Left lung (tissue), 10 donors: ENCODE data around the gene BRINP2. TPM values are rescaled to one million over a fixed set of nuclear protein-coding genes. Genes with fewer than 3 reads are reported as not detected.

Source experiments
- ATAC-seq: fragments of 200-7000 bp; cut with Tn5 transposase; one replicate; pipeline ENCODE4 v1.9.1; 2020; ENCODE audit warnings: moderate library complexity
- DNase-seq, 4 donors: peaks; one replicate each; pipeline ENCODE4 v3.0.0-alpha.2; 2013 to 2020
- H3K27ac ChIP-seq, 2 donors: fragments of 200-600 bp; sonication (generic) in 1 of 2; one replicate each; pipeline versions ENCODE4 v1.5.0 to v1.8.0; 2020 to 2021
- H3K27me3 ChIP-seq, 2 donors: fragments of 200-600 bp; sonication (generic) in 1 of 2; one replicate each; pipeline versions ENCODE4 v1.5.0 to v1.8.0; 2020 to 2021
- H3K36me3 ChIP-seq, 2 donors: fragments of 200-600 bp; sonication (generic) in 1 of 2; one replicate each; pipeline versions ENCODE4 v1.5.0 to v1.8.0; 2020 to 2021
- H3K4me1 ChIP-seq, 2 donors: fragments of 200-600 bp; one replicate each; pipeline ENCODE4 v1.8.0; 2021
- H3K4me3 ChIP-seq, 2 donors: fragments of 200-600 bp; sonication (generic) in 1 of 2; one replicate each; pipeline versions ENCODE4 v1.5.0 to v1.8.0; 2020 to 2021; ENCODE audit warnings: mild to moderate bottlenecking in 1 of 2
- H3K9me3 ChIP-seq, 2 donors: fragments of 200-600 bp; sonication (generic) in 1 of 2; one replicate each; pipeline versions ENCODE4 v1.5.0 to v1.8.0; 2020 to 2021
- CTCF ChIP-seq, 2 donors: fragments of 200-600 bp; sonication (generic) in 1 of 2; IDR thresholded peaks; one replicate each; pipeline versions ENCODE4 v1.5.0 to v1.8.0; 2021; ENCODE audit warnings: antibody characterized with exemption in 2 of 2
- intact Hi-C, 2 donors: fragments of 100-400 bp; cut with DNase I; formaldehyde crosslinking; loops; one replicate each; pipeline versions ENCODE4 v1.11.2 to v1.14.2; 2022
- polyA plus RNA-seq, 6 donors: library from polyadenylated mRNA; unstranded; fragments of 120-200 nt; gene quantifications; one replicate each; pipeline ENCODE4 v1.2.1, GENCODE V29; 2013; ENCODE audit not compliant: insufficient read length in 6 of 6
- total RNA-seq, 2 donors: library from RNA; stranded (reverse); fragmentation: NEBNext Ultra II Directional; extraction: Animal tissue kit (Norgen Biotek cat#: 25700); gene quantifications; one replicate each; pipeline ENCODE4 v1.2.1, GENCODE V29; 2021
- donor health status: DM: no; HTN: yes; CAD: no.
- donor health status: DM: no; HTN: no; CAD: no.

Gene BRINP2
- total and polyA plus RNA-seq, 8 donors, result 0.08 to 1.5 (median 0.78) TPM; not detected in 1

GRCh38 chr1:177230228-177231016, 59.7 kb downstream of the BRINP2 start:
- intact Hi-C loops, result no loop called here
- no peaks in the 10 kb centered on the region for H3K9me3 ChIP-seq
- no peak for TF ChIP-seq CTCF (IDR thresholded peaks at IDR 0.05)
- H3K4me1 ChIP-seq, result no peaks in the 10 kb centered on the region
- H3K27ac ChIP-seq, result no peak overlapping the region
- H3K4me3 ChIP-seq, result no peak overlapping the region
- ATAC-seq (no peak), DNase-seq (no peak)
- H3K27me3 ChIP-seq, result no peaks in the 10 kb centered on the region
- no peaks in the 10 kb centered on the region for H3K36me3 ChIP-seq

GRCh38 chr1:177235350-177235749, 64.6 kb downstream of the BRINP2 start:
- Histone ChIP-seq H3K27ac (no peak overlapping the region), H3K27me3 (no peaks in the 10 kb centered on the region), H3K4me3 (no peak overlapping the region), H3K9me3 (no peaks in the 10 kb centered on the region), H3K4me1 (no peaks in the 10 kb centered on the region), H3K36me3 (no peaks in the 10 kb centered on the region)
- DNase-seq, result no peak
- no peak for TF ChIP-seq CTCF (IDR thresholded peaks at IDR 0.05)
- no peak for ATAC-seq
- intact Hi-C loops, result no loop called here

- H3K9me3 ChIP-seq, result no peaks in the 10 kb centered on the region
- H3K4me3 ChIP-seq, result no peak overlapping the region
- no peak for ATAC-seq
- no peak overlapping the region for H3K27ac ChIP-seq
- no peaks in the 10 kb centered on the region for H3K27me3 ChIP-seq
- DNase-seq, result no peak
- H3K36me3 ChIP-seq, result no peaks in the 10 kb centered on the region
- H3K4me1 ChIP-seq, result no peaks in the 10 kb centered on the region
- TF ChIP-seq CTCF (IDR thresholded peaks at IDR 0.05), result no peak
- intact Hi-C loops, result no loop called here
Measured at GRCh38 chr1:177236962-177237361, 66.2 kb downstream of the BRINP2 start.

- Histone ChIP-seq H3K27me3 (no peaks in the 10 kb centered on the region), H3K4me1 (no peaks in the 10 kb centered on the region), H3K36me3 (no peaks in the 10 kb centered on the region), H3K4me3 (no peak overlapping the region), H3K9me3 (no peaks in the 10 kb centered on the region), H3K27ac (no peak overlapping the region)
- DNase-seq (no peak), ATAC-seq (no peak)
- no peak for TF ChIP-seq CTCF (IDR thresholded peaks at IDR 0.05)
- intact Hi-C loops, result no loop called here
Measured at GRCh38 chr1:177238967-177239366, 68.2 kb downstream of the BRINP2 start.

- Histone ChIP-seq H3K4me1 (no peaks in the 10 kb centered on the region), H3K36me3 (no peaks in the 10 kb centered on the region), H3K27me3 (no peaks in the 10 kb centered on the region), H3K4me3 (no peak overlapping the region), H3K27ac (no peak overlapping the region), H3K9me3 (no peaks in the 10 kb centered on the region)
- TF ChIP-seq CTCF (IDR thresholded peaks at IDR 0.05), result no peak
- ATAC-seq, result no peak
- no peak for DNase-seq
- intact Hi-C loops, result no loop called here
Measured at GRCh38 chr1:177239792-177240191, 69.0 kb downstream of the BRINP2 start.
